Esophagus muscularis mucosa (tissue), 3 donors: ENCODE measurements around the gene ATAD2B.

Experiments used
- POLR2A ChIP-seq: fragments of 450-650 bp; IDR thresholded peaks from one replicate; pipeline ENCODE4 v1.6.1; 2017; ENCODE audit warnings: antibody characterized with exemption, moderate library complexity, mild to moderate bottlenecking, low read depth
- POLR2AphosphoS5 ChIP-seq, 2 donors: sonication (generic); formaldehyde crosslinking; IDR thresholded peaks; one replicate each; pipeline ENCODE4 v1.6.1; 2017; ENCODE audit warnings: antibody characterized with exemption in 2 of 2
- TF ChIP-seq, protein P1 (sequence below), 3 experiments: fragments of 200-600 bp in 2 of 3; fragments of 450-650 bp in 1 of 3; sonication (generic) in 2 of 3; IDR thresholded peaks; one replicate each; pipeline ENCODE4 v1.5.1; 2017 to 2019; ENCODE audit warnings: antibody characterized with exemption in 3 of 3, mild to moderate bottlenecking in 2 of 3, moderate library complexity in 1 of 3

DNA sequence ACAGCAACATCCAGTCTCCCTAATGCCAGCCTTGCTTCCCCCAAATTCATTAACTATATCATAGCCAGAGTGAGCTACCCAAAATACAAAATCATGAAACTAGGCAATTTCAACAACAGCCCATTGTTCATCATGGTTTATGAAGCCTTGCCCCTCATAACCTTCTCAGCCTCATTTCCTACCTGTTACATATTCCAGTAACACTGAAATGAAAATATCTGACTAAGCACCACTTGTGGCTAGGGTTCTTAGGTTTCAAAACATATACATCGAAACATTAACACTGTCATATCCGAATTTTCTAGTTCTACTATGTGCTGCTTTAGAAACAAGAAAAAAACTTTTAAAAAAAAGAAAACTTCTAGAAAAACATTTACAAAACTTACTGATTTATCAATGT, 59.5 kb downstream of the ATAD2B start:
- TF ChIP-seq, protein P1, sequence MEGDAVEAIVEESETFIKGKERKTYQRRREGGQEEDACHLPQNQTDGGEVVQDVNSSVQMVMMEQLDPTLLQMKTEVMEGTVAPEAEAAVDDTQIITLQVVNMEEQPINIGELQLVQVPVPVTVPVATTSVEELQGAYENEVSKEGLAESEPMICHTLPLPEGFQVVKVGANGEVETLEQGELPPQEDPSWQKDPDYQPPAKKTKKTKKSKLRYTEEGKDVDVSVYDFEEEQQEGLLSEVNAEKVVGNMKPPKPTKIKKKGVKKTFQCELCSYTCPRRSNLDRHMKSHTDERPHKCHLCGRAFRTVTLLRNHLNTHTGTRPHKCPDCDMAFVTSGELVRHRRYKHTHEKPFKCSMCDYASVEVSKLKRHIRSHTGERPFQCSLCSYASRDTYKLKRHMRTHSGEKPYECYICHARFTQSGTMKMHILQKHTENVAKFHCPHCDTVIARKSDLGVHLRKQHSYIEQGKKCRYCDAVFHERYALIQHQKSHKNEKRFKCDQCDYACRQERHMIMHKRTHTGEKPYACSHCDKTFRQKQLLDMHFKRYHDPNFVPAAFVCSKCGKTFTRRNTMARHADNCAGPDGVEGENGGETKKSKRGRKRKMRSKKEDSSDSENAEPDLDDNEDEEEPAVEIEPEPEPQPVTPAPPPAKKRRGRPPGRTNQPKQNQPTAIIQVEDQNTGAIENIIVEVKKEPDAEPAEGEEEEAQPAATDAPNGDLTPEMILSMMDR (IDR thresholded peaks at IDR 0.05): no peak
- TF ChIP-seq POLR2A: no peak
- TF ChIP-seq POLR2AphosphoS5 (IDR thresholded peaks at IDR 0.05): no peak
